RWPE2 (cell line): Measurements from ENCODE around the gene SERPINA5.
"Not testable (repeated sequence)": the region's sequence is repeated elsewhere in the genome, so short reads cannot be mapped to it uniquely, and the experiment has no call there.

Experiments
- ATAC-seq: fragments of 200-7000 bp; cut with Tn5 transposase; 3 replicates; pipeline ENCODE4 v1.9.1; 2021; ENCODE audit warnings: low read depth
- DNase-seq: peaks from one replicate; pipeline ENCODE4 v3.0.0-alpha.2; 2020; ENCODE audit warnings: low spot score
- H3K27ac ChIP-seq: fragments of 450-650 bp; 2 replicates; pipeline ENCODE4 v1.5.1; 2017; ENCODE audit warnings: mild to moderate bottlenecking; ENCODE audit not compliant: poor library complexity, severe bottlenecking
- H3K27me3 ChIP-seq: fragments of 250-450 bp; sonication (Bioruptor Pico); 2 replicates; pipeline ENCODE4 v1.5.1; 2021; ENCODE audit warnings: mild to moderate bottlenecking, moderate library complexity; ENCODE audit not compliant: insufficient read depth, poor library complexity, severe bottlenecking
- H3K36me3 ChIP-seq: fragments of 250-450 bp; sonication (Bioruptor Pico); 2 replicates; pipeline ENCODE4 v1.5.1; 2020; ENCODE audit warnings: low read depth, mild to moderate bottlenecking, moderate library complexity
- H3K4me1 ChIP-seq: fragments of 250-450 bp; sonication (Bioruptor Pico); 2 replicates; pipeline ENCODE4 v1.5.1; 2021; ENCODE audit warnings: mild to moderate bottlenecking, moderate library complexity; ENCODE audit not compliant: insufficient read depth, poor library complexity, severe bottlenecking
- H3K4me3 ChIP-seq: fragments of 250-450 bp; sonication (Bioruptor Pico); 2 replicates; pipeline ENCODE4 v1.5.1; 2021; ENCODE audit warnings: mild to moderate bottlenecking, moderate library complexity; ENCODE audit not compliant: severe bottlenecking
- H3K9me3 ChIP-seq: fragments of 250-450 bp; sonication (Bioruptor Pico); 2 replicates; pipeline ENCODE4 v1.5.1; 2021; ENCODE audit warnings: mild to moderate bottlenecking, moderate library complexity; ENCODE audit not compliant: severe bottlenecking
- TF ChIP-seq, protein P1 (sequence below): fragments of 450-650 bp; IDR thresholded peaks from one replicate; pipeline ENCODE4 v1.5.1; 2017; ENCODE audit warnings: mild to moderate bottlenecking, moderate library complexity; ENCODE audit not compliant: poor library complexity, severe bottlenecking

Gene SERPINA5

GRCh38 chr14:94572637-94573303 is 8.5 kb upstream of the SERPINA5 start:
- Histone ChIP-seq H3K9me3 (no peaks in the 10 kb centered on the region), H3K27me3 (no peaks in the 10 kb centered on the region), H3K27ac (no peak overlapping the region), H3K4me1 (no peaks in the 10 kb centered on the region), H3K36me3 (no peaks in the 10 kb centered on the region), H3K4me3 (no peak overlapping the region)
- TF ChIP-seq, protein P1, sequence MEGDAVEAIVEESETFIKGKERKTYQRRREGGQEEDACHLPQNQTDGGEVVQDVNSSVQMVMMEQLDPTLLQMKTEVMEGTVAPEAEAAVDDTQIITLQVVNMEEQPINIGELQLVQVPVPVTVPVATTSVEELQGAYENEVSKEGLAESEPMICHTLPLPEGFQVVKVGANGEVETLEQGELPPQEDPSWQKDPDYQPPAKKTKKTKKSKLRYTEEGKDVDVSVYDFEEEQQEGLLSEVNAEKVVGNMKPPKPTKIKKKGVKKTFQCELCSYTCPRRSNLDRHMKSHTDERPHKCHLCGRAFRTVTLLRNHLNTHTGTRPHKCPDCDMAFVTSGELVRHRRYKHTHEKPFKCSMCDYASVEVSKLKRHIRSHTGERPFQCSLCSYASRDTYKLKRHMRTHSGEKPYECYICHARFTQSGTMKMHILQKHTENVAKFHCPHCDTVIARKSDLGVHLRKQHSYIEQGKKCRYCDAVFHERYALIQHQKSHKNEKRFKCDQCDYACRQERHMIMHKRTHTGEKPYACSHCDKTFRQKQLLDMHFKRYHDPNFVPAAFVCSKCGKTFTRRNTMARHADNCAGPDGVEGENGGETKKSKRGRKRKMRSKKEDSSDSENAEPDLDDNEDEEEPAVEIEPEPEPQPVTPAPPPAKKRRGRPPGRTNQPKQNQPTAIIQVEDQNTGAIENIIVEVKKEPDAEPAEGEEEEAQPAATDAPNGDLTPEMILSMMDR: no peak
- no peak for ATAC-seq
- DNase-seq: no peak

GRCh38 chr14:94573475-94574277 is 7.5 kb upstream of the SERPINA5 start:
- TF ChIP-seq, protein P1: no peak
- H3K36me3 ChIP-seq: no peaks in the 10 kb centered on the region
- no peak overlapping the region for H3K4me3 ChIP-seq
- DNase-seq (no peak), ATAC-seq (no peak)
- no peaks in the 10 kb centered on the region for H3K27me3 ChIP-seq
- H3K9me3 ChIP-seq: no peaks in the 10 kb centered on the region
- H3K27ac ChIP-seq: no peak overlapping the region
- no peaks in the 10 kb centered on the region for H3K4me1 ChIP-seq

DNA sequence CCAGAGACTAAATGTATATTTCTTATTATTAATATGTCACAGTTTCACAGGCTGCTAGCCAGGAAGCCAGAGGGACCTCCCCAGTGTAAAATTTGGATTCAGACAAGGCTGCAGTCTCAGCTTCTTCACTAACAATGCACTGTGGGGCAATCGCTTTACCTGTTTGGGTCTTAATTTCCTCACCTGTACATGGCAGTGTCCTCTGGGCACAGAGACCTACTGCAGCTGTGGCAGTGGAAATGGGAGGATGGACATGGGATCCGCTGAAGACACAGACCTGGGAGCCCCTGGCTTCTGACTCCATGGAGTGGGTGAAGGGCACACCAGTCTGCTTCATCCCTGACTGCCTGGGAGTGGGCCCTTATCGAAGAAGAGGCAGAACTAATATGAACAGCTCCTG is 6.9 kb upstream of the SERPINA5 start:
- TF ChIP-seq, protein P1: no peak
- no peaks in the 10 kb centered on the region for H3K4me1 ChIP-seq
- no peaks in the 10 kb centered on the region for H3K9me3 ChIP-seq
- ATAC-seq (no peak), DNase-seq (no peak)
- no peaks in the 10 kb centered on the region for H3K27me3 ChIP-seq
- H3K27ac ChIP-seq: no peak overlapping the region
- no peak overlapping the region for H3K4me3 ChIP-seq
- H3K36me3 ChIP-seq: no peaks in the 10 kb centered on the region

DNA sequence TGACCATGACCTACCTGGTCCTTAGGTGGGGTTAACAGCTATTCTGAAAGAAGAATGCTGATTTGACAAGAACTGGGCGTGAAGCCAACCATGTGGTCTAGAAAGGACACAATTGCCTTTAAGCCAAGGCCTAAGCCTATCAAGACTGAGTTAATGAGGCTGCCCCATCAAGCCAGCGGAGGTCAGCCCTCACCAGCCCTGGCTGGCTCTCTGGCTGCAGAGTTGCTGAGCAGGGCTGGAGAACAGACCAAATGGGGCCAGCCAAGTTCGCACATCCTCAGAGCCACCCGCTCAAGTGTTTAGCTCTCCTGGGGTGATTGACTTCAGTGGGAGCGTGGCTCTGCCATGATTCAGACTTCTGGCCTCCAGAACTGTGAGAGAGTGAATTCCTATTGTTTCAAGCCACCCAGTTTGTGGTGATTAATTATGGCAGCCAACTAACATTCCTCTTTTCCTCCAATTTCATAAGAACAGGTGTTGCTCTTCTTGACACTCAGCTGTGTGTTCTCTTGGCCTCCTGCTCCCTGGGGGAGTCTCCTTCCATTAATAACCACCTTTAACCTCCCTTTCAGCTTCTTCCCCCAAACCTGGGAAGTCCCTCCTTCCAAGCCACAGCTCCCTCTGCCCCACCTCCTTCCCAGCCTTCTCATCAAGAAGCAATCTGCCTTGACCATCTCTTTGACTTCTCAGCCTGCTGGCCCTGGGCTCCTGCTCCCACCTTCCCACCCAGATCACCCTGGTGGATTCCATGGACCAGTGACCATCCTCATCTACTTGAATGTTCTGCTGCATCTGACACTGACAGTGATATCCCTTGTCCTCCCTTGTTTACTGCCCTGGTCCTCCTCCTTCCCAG is 5.3 kb upstream of the SERPINA5 start:
- Histone ChIP-seq H3K27me3 (no peaks in the 10 kb centered on the region), H3K4me3 (no peak overlapping the region), H3K4me1 (no peaks in the 10 kb centered on the region), H3K36me3 (no peaks in the 10 kb centered on the region), H3K27ac (no peak overlapping the region), H3K9me3 (no peaks in the 10 kb centered on the region)
- DNase-seq: no peak
- peak; percentile 39; the same call in 2 of the 3 replicates for ATAC-seq
- TF ChIP-seq, protein P1: no peak

GRCh38 chr14:94577472-94577871 is 3.8 kb upstream of the SERPINA5 start:
- H3K27ac ChIP-seq, H3K4me3 ChIP-seq, H3K27me3 ChIP-seq, DNase-seq, H3K9me3 ChIP-seq, H3K36me3 ChIP-seq, ATAC-seq, H3K4me1 ChIP-seq: not testable (repeated sequence)
